Bronchial epithelial cell (primary cell): ENCODE data around the gene TNFRSF4. TPM values are rescaled to one million over a fixed set of nuclear protein-coding genes. Genes with fewer than 3 reads are reported as not detected.
A peak's percentile ranks its signal among the peaks of the same experiment; 100 is the strongest.

Experiments used
- DNase-seq: peaks from one replicate; pipeline ENCODE4 v3.0.0-alpha.2; 2010; ENCODE audit warnings: low read depth
- FAIRE-seq: peaks from 2 replicates; lab custom pipeline; 2011; peaks lifted over from hg19 to GRCh38; lab: Jason Lieb, UNC
- H3K27me3 ChIP-seq: 2 replicates; pipeline ENCODE4 v1.5.1; 2011; ENCODE audit warnings: low read length; ENCODE audit not compliant: control insufficient read depth, insufficient read depth
- H3K36me3 ChIP-seq: 2 replicates; pipeline ENCODE4 v1.5.1; 2011; ENCODE audit warnings: low read length; ENCODE audit not compliant: control insufficient read depth, insufficient read depth
- H3K4me3 ChIP-seq: 2 replicates; pipeline ENCODE4 v1.5.1; 2011; ENCODE audit warnings: mild to moderate bottlenecking, low read depth, low read length, control low read depth
- total RNA-seq: library from RNA; depleted of rRNA; stranded (reverse); fragments of >200 nt; gene quantifications from 2 replicates; pipeline ENCODE4 v1.2.1, GENCODE V29; 2014
- TF ChIP-seq, protein P1 (sequence below): IDR thresholded peaks from 2 replicates; pipeline ENCODE4 v1.5.1; 2011; ENCODE audit warnings: mild to moderate bottlenecking, moderate library complexity, low read length, control low read depth, inconsistent platforms; ENCODE audit not compliant: insufficient read depth, severe bottlenecking

TNFRSF4 gene
- 0.13 TPM in 1 of 2 replicates, not detected in the other for total RNA-seq

DNA sequence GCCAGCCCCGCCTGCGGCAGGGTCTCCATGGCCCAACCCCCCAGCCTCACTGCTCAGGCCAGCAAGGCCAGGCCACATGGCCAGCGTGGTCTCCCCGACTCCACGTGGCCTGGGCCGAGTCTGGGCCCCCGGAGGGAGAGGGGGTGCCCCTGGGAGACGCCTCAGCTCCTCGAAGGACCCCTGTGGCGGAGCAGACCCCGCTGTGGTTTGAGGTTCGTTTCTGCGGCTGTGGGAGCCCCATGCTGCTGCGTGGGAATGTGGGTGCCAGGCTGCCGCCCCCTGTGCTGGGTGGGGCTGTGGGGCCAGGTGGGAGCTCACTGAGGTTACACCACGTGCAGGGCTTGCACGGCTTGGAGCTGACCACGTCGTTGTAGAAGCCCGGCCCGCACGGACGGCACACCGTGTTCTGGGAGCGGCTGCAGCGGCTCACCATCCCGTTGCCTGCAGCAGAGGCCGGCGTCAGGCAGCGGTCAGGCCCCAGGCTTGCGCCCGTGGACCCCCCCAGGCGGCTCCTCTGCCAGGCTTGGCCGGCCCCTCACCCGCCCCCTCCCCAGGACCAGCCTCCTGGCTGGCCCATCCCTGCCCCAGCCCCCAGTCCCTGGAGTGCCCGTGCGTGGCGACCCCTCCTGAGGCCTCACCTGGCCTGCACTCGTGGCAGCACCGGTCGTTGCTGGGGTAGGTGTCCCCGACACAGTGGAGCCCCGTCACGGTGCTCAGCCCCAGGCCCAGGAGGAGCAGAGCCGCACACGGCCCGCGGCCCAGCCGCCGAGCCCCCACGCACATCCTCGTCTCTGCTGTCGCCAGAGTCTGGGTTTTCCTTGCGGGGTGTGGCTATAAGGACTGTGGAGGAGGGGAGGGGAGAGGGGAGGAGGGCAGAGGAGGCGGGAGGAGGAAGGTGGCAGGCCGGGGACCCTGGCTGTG is at the start of gene TNFRSF4:
Gene TNFRSF4, minus strand, starts transcription at position 809 of the 921 bp plus-strand sequence. Its CDS starts 26 bp downstream, at position 783.
- FAIRE-seq (no peak), DNase-seq (no peak)
- no peak within 1 kb of the TSS for H3K4me3 ChIP-seq
- TF ChIP-seq, protein P1, sequence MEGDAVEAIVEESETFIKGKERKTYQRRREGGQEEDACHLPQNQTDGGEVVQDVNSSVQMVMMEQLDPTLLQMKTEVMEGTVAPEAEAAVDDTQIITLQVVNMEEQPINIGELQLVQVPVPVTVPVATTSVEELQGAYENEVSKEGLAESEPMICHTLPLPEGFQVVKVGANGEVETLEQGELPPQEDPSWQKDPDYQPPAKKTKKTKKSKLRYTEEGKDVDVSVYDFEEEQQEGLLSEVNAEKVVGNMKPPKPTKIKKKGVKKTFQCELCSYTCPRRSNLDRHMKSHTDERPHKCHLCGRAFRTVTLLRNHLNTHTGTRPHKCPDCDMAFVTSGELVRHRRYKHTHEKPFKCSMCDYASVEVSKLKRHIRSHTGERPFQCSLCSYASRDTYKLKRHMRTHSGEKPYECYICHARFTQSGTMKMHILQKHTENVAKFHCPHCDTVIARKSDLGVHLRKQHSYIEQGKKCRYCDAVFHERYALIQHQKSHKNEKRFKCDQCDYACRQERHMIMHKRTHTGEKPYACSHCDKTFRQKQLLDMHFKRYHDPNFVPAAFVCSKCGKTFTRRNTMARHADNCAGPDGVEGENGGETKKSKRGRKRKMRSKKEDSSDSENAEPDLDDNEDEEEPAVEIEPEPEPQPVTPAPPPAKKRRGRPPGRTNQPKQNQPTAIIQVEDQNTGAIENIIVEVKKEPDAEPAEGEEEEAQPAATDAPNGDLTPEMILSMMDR = no peak
- peaks cover 12% of the 10 kb centered on the region for H3K36me3 ChIP-seq
- no peaks in the 10 kb centered on the region for H3K27me3 ChIP-seq

DNA sequence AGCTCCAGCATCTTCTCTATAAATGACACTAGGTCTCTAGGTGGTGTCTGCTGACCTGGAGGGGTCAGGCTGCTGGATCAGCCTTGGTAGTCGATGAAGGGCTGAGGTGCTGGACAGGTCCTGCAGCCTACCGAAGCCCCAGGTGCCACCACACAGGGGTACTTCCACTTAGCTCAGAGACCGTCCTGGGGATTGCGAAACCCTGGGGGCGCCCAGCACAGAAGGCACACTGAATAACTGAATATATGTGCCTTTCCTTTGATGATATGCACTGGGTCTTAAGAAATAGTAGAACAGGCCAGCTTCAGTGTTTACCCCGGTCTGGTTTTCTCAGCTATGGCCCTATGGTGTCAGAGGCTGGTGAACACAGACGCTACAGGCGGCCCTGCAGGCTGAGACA is 48.8 kb upstream of the TNFRSF4 start:
- no peak for FAIRE-seq
- Histone ChIP-seq H3K4me3 (no peak overlapping the region), H3K36me3 (peaks cover 29% of the 10 kb centered on the region), H3K27me3 (no peaks in the 10 kb centered on the region)
- DNase-seq = no peak
- TF ChIP-seq, protein P1 = no peak

DNA sequence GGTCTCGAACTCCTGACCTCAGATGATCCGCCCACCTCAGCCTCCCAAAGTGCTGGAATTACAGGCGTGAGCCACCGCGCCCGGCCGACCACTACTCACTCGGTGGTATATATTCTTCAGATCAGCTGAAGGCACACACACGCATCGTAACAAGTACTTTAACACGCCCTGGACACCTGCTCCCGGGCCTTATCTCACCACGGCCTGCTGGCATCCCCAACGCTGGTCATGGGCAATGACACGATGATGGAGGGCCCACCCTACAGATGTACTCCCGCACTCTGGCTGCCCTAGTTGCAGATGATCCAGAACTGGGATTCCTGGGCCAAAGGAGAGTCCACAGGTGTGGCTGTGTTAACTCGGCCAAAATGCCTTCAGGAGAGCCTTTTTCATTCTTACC is 48.1 kb upstream of the TNFRSF4 start:
- no peak for FAIRE-seq
- peaks cover 25% of the 10 kb centered on the region for H3K36me3 ChIP-seq

DNA sequence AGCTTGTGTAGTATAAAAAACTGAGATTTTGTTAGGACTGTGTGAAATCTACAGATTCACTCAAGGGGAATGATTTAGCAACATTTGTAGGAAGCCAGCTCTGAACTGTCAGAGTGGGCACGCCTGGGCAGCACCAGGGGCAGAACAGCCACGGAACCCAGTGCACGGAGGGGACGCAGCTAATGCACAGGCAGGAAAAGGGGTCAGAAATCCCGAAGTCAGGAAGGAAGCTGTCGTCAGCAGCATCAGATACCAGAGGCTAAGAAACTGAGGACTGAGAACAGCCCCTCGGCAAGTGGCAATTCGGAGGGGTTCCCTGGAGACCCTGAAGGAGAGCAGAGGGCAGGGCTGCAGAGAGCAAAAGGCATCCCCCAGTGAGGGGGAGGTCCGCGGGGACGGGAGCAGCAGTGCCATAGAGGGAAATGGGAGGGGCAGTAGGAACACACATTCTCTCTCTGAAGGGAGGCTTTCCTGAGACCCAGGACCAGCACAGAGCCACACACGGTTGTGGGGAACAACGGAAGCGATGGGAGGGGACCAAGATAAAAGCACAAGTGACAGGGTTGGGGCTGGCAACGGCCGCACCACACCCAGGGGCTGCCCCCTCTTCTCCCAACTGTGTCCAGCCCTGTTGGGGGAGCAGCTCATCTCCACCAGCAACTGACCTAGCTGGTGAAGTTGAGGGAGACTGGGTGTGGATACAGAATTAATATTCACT is 47.0 kb upstream of the TNFRSF4 start:
- no peak overlapping the region for H3K4me3 ChIP-seq
- peaks cover 24% of the 10 kb centered on the region for H3K36me3 ChIP-seq
- TF ChIP-seq, protein P1 = no peak
- H3K27me3 ChIP-seq = no peaks in the 10 kb centered on the region
- DNase-seq = no peak
- no peak for FAIRE-seq

More for the DNA sequence above, 48.1 kb upstream of the TNFRSF4 start:
- TF ChIP-seq, protein P1 = no peak
- H3K27me3 ChIP-seq = no peaks in the 10 kb centered on the region
- no peak overlapping the region for H3K4me3 ChIP-seq
- no peak for DNase-seq

DNA sequence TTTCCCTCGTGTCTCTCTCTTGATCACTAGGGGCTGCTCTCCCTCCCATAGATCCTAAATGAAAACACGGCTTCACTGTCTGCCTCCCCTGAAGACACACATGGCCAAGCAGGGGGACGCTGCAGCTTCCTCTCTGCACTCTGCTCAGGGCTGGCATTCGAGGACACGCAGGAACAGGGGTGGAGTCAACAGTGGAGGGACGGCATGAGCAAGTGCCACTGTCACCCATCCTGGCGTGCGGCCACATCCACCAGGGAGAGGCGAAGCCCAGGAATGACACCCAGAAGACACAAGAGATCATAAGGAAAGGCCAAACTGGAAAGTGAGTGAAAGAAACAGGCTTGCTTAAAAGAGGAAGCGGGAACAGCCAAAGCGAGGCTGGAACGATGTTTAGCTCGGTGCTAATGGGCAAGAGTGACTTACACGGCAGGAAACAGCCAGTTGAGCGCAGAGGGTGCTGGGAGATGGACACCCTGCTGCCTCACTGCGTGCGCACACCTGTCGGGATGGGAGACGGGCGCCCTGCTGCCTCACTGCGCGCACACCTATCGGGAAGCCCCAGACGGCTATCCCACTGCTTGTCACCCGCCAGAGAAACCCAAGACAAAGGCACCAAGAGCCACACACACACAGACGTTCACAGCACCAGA is 46.1 kb upstream of the TNFRSF4 start:
- Histone ChIP-seq H3K36me3 (peaks cover 25% of the 10 kb centered on the region), H3K27me3 (no peaks in the 10 kb centered on the region), H3K4me3 (no peak overlapping the region)
- no peak for DNase-seq
- TF ChIP-seq, protein P1 = no peak
- FAIRE-seq = peak; percentile 73
